SK-N-DZ (cell line): ENCODE results near the gene NFASC. TPM values are rescaled to one million over a fixed set of nuclear protein-coding genes. Genes with fewer than 3 reads are reported as not detected.

Source experiments
- DNase-seq: peaks from one replicate; pipeline ENCODE4 v3.0.0-alpha.2; 2015; ENCODE audit warnings: low spot score
- polyA plus RNA-seq, 2 experiments: library from polyadenylated mRNA; depleted of rRNA; stranded (reverse); fragments of >200 nt; gene quantifications; 2 replicates each; pipeline ENCODE4 v1.2.3, GENCODE V29; 2014

Gene NFASC
- polyA plus RNA-seq (2014; cell fraction: cytosol; rRNA removed), result 5.3 and 6.6 TPM in 2 replicates
- 8.4 and 13.4 TPM in 2 replicates for polyA plus RNA-seq (2014; cell fraction: nucleus; rRNA removed)

DNA sequence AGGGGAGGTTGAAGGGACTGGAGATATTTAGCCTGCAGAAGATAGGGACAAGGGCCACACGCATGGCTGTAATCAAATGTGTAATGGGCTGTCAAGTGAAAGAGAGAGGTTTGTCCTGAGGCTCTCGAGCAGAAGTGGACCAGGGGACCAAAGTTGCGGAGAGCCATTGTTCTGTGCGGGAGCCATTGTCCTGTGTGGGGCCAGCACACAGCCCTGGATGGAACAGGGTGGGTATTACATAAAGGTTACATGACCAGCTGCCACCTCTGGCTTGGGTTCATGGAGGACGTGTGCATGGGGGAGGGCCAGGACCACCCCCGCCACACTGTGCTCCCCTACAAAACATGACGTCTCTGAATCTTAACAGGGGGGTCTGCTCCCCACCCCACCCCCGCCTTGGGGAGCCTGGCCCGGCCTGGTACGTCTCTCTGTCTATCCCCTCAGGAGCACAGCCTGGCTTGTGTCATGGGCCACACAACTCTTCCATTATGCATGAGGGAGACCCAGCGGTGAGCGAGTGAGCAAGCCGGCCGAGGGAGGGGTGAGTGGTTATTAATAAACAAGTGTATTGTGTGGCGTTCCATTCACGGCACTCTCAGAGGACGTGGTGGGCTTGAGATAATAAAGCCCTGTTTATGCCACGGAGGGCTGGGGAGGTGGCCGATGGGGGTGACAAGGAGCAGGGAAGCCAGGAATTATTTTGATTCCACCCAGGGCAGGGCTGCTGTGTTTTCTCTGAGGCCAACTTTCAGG is at the start of gene NFASC:
Gene NFASC (plus strand): TSS at position 703 of the 753 bp plus-strand sequence. CDS start 73,454 bp downstream, outside the sequence.
- no peak for DNase-seq

GRCh38 chr1:204821476-204821875 is 49.2 kb upstream of the NFASC start:
- no peak for DNase-seq

DNA sequence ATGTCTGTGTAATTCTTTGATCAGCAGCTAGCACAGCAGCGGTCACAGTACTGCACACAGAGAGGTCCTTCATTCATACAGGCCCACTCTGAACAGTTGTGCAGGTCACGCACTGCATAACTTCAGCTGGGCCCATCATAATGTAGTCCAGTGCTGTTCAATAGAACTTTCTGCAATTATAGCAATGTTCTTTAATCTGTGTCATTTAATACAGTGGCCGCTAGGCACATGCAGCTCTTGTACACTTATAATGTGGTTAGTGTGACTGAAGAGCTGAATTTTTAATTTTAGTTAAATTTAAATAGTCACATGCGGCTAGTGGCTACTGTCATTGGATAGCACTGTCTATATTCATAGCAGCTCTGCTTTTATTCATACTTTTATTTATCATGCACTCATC is 48.7 kb upstream of the NFASC start:
- no peak for DNase-seq

DNA sequence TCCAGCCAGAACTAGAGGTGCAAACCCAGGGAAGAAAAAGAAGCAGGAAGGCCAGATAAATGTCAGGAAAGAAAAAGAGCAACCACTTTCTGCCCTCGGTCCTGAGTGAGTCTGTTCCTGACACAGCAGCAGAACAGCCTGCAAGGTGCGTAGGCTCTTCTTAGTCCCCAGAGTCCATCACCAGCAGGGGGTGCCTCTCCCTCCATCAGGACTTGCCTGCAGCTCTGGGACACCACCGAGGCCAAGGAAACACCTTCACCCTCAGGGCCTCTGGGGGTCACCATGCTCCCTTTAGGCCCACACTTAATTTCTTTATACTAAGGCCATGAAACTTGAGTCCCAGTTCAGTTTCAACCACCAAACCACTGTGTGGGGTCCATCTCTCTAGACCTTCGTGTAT is 43.7 kb upstream of the NFASC start:
- peak; percentile 64 for DNase-seq

DNA sequence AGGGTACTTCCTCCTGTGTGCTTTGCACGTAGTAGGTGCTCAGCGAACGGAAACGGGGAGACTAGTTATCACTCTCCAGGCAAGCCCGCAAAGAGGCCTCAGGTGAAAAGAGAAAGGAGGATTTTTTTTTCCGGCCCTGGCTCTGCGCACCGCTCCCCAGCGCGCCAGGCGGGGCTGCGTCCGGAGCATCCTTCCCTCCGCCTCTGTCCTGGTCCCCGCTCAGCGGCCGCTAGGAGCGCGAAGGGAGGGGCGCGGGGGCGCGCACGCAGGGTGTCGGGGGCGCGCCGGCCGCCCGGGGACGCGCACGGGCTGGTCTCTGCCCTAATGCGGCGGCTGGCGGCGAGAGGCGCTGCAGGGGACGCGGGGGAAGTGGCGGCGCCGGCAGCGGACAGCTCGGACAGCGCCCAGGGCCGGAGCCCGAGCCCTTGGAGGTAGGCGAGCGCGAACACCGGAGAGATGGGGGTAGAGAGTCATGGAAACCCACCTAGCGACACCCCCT is 42.3 kb upstream of the NFASC start:
- peak; percentile 79 for DNase-seq

- DNase-seq, result peak; percentile 34
These were observed 41.4 kb upstream of the NFASC start for GRCh38 chr1:204829133-204829825.

GRCh38 chr1:204830747-204831146 is 39.9 kb upstream of the NFASC start:
- DNase-seq, result peak; percentile 11

GRCh38 chr1:204831186-204831585 is 39.5 kb upstream of the NFASC start:
- no peak for DNase-seq

- DNase-seq, result peak; percentile 14
These were observed 36.3 kb upstream of the NFASC start for GRCh38 chr1:204834336-204834735.

GRCh38 chr1:204834752-204835151 is 35.9 kb upstream of the NFASC start:
- no peak for DNase-seq

DNA sequence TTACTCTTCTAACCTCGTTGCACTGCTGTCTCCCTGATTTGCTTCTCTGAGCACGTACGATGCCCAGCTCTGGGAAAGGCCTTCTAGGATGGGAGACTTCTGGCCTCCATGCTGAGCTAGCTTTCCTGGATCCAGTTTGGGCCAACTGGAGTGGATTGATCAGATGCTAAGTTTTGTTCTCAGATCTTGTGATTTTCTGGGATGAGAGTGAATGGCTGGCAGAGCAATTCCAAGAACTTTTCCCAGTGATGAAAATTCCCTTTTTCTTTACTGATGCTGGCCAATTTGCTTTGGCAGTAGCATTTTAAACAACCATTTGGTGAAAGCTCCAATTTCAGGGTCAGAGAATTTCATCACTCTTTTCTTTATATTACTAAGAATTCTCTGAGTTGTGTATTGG is 34.9 kb upstream of the NFASC start:
- no peak for DNase-seq

- no peak for DNase-seq
These were observed 33.8 kb upstream of the NFASC start for GRCh38 chr1:204836856-204837255.

- DNase-seq, result peak; percentile 19
These were observed 33.1 kb upstream of the NFASC start for GRCh38 chr1:204837440-204838084.

GRCh38 chr1:204841316-204841715 is 29.3 kb upstream of the NFASC start:
- no peak for DNase-seq

GRCh38 chr1:204841798-204842197 is 28.9 kb upstream of the NFASC start:
- DNase-seq, result no peak

DNA sequence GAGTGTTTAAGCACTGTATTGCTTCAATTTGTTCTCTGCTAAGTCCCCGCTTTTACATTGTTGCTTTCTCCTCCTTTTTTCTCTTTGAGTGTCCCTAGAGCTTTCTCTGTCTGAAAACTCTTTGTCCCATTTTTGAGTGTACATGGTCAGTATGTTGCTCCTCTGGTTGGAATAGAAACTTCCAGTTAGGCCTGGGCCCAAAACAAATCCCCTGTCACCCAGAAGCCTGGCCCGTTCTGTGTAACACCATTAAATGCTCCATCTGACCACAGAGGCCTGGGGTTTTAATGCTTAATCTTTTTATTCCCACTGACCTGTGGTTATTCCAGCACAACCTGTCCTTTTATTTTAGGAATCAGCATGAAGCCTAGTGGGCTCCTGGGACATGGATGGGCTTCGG is 28.3 kb upstream of the NFASC start:
- no peak for DNase-seq

DNA sequence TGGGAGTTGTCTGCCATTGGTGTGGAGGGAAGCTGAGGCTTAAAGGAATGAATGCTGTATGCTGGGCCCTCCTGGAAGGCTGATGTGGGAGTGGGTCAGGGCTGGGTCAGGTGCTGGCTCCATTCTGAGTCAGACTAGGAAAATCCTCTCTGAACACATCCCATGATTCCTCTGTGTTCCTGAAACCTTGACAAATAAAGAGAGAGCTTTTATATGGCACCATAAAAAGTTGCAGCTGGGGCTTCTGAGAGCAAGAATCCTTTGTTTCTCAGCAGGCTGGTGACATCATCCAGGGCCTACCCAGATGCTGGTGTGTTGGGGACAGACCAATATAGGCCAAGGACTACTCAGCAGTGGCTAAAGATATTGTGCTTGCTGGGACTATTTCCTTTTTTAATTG is 27.8 kb upstream of the NFASC start:
- no peak for DNase-seq

- no peak for DNase-seq
These were observed 24.1 kb upstream of the NFASC start for GRCh38 chr1:204846546-204846945.

DNA sequence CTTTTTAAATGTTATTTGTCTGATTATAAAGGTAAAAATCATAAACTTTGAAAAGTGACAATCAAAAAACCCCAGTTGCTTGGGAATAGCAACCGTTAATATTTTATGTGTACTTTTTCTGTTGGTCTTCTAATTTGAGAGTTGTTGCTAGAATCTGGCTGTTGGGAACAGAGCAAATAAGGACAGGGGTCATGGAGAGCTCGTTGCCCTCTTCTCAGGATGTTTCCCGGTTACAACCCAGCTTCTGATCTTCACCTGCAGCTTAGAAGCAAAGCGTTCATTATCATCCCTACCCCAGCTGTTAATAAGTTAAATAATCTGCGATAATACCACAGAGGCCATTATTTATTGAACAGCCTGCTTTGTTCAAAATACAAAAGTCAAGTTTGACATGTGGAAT is 22.1 kb upstream of the NFASC start:
- DNase-seq, result no peak

- DNase-seq, result no peak
These were observed 17.8 kb upstream of the NFASC start for GRCh38 chr1:204852854-204853253.

DNA sequence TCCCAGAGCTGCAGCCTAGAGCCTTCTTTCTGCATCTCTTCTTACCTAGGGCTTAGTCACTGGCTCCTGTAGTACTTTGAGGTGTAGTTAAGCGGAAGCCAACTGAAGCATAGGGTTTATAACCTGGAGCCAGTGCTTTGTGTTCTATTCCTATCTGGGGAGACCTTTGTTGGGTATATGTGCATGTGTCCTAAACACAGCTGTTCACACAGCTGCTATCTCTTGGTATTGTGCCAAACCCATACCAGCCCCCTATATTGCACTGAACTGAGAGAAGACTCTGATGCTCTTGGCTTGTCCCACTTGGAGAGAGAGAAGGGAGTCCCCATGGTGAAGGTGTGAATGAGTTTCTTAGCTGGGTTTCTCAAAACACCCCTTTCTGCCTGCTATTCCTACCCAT is 17.2 kb upstream of the NFASC start:
- no peak for DNase-seq

DNA sequence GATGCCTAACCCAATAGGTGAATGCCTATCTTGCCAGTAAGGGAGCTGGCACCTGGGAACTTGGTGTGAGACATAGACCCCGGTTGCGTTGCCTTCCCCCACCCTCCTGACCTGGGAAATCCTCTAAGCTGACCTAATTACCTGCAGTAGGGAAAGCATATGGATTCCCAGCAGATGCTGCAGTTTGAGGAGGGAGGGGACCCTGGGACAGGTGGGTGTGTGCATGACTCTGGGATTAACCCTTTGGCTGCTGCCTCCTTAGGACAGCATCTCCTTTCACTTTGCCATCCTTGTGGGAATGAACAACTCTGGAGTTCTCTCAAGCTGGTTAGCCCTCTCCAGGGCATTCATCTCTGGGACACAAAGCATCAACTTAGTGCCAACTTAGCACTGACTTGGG is 16.4 kb upstream of the NFASC start:
- DNase-seq, result no peak
